GM18858 (cell line): Measurements from ENCODE around the gene LYPD6.

ENCODE experiments used
- ATAC-seq: cut with Tn5 transposase; IDR thresholded peaks from one replicate; pipeline ENCODE4 v1.9.1; 2021; ENCODE audit not compliant: unreplicated experiment

Gene LYPD6

DNA sequence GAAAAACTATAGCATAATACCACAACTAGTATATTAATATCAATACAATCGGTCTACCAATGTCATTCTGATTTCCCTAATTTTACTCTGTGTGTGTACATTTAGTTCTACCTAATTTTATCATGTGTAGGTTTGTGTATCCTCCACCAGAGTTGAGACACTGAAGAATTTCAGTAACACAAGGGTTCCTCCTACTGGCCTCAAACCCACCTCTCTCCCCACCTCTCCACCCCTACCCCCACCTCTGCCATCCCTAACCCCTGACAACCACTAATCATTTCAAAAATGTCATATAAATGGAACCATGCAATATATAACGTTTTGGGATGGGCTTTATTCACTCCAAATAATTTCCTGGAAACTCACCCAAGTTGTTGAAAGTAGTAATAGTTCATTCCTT, 117.9 kb downstream of the LYPD6 start:
- ATAC-seq: no peak

DNA sequence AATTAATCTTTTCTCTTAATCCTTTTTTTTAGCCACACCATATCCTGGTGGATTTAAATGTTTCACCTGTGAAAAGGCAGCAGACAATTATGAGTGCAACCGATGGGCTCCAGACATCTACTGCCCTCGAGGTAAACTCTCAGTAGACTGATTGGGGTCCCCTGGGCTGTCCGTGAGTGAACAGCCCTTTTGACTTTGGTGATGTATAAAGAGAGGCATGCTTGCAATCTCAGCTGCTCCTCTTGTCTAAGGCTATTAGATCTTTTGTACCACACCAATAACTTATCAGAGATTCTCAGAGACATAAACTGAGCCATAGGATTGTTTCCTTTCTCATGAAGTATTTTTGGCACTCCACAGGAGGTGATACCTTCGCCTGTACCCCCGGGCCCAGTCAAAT, 118.6 kb downstream of the LYPD6 start:
- no peak for ATAC-seq

DNA sequence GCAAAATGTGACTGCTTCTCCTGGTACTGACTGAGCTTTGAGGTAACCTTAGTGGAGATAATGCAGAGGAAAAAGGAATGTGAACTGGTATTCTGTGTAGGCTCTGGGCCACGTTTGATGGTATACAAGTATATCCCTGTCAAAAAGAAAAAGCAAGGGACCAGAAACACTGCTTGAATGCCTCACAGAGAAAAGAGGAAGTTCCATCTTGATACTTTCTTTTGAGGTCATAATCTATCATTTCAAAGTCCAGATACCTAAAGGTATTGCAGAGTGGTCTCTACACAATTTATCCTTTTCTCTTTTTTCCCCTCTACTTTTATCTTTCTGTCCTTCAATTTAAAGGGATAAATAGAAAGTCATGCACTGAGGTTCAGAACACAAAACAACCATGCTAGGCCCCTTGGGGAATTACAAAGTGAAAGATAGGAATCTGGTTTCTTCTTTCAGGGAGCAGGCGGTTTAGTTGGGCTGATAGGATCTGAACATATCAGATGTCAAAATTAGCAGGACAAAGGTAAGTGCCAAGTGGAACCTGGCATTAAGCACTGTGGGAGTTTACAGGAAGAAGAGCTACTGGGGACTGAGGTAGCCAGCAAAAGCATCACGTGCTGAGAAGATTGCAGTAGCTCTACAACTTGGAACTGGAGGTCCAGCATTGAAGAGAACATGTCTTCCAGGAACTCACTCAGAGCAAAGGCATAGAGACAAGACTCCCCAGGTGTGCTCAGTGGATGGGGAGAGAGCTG, 121.2 kb downstream of the LYPD6 start:
- no peak for ATAC-seq

DNA sequence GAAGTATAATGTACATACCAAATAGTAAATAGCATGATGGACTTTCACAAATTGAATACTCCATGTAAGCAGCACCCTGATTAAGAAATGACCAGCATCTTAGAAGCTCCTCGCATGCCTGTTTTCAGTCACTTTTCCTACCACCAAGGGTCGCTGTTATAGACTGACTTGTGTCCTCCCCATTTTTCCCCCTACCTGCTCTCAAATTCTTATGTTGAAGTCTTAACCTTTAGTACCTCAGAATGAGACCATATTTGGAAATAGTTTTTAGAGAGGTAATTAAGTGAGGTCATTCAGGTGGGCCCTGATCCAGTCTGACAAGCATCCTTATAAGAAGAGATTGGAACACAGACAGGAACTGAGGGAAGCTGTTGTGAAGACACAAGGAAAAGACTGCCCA, 125.9 kb downstream of the LYPD6 start:
- no peak for ATAC-seq

DNA sequence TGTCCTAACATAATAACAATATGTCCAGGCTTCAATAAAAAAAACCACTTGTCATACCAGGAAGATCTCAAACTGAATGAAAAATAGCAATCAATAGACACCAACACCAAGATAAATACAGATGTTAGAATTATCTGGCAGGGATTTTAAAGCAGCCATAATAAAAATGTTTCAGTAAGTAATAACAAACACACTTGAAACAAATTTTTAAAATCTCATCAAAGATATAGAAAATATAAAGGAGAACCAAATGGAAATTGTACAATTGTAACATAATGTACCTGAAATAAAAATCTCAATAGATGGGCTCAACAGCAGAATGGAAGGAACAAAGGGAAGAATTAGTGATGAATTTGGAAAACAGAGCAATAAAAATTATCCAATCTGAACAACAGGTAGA, 128.1 kb downstream of the LYPD6 start:
- no peak for ATAC-seq

DNA sequence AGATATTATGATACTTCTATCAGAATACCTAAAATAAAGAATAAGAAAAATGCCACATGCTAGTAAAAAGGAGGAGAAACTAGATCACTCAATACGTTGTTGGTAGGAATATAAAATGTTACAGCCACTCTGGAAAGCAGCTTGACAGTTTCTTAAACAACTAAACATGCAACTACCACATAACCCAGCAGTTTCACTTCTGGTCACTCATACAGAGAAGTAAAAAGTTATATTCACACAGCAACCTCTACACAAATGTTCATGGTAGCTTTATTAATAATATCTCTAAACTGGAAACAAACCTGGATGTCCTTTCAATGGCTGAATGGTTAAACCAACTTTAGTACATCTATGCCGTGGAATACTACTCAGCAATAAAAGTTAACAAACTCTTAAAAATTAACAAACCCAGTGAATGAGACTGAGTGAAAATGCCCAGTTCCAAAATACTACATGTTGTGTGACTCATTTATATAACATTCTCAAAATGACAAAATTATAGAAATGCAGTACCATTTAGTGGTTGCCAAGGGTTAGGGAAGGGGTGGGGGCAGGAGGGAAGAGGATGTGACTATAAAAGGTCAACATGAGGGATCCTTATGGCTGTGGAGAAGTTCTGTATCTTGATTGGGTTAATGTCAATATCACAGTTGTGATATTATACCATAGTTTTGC, 133.1 kb downstream of the LYPD6 start:
- peak; percentile 90 for ATAC-seq

DNA sequence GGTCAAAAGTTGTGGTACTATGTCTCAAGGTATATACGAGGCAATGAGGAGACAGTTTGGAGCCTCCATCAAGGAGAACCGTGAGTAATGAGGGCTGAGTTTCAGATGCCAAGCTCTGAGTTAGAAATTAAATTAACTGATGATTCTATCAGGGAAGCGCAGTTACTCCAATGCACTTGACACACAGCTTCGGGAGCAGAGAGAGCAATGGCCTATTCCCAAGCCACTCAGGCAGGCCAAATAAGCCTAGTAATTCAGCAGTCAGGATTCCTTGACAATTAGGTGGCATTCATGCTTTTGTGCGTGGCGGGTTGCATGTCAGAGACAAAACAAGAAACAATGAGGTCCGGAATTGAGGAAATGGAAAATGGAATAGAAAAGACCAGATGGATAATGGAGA, 134.0 kb downstream of the LYPD6 start:
- ATAC-seq: no peak

DNA sequence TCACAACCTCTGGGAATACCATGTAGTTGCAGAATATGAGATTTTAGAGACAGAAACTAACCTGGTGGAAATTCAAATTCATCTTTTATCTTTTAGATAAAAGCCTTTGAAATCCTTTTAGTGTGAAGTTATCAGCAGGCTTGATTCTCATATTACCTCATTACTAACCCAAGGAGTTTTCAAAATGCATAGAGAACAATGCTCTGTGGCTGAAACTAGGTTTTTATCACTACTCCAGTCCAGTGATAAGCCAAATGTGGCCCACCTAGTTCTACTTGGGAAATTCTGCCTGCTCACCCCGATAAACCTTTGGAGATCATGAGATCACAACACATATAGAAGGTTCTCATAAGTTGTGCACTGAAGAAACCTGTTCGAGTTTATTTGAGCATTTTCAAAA, 135.5 kb downstream of the LYPD6 start:
- ATAC-seq: no peak

DNA sequence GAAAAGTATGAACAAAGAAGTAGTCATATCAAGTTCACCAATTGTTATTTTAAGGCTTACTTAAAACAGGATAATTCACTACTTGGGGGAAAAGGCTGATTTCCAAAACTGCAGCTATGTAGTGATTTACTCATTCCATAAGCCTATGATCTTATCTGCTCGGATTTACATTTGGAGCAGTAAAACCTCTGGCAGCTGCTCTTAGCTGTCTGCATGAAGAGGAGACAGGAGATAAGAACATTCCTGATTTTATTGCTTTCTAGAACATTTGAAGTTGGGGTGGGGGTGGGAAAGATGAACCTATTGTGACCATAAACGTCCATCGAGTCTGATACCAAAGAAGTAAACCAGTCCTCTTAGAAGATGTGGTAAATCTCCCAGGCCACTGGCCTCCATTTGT, 136.2 kb downstream of the LYPD6 start:
- no peak for ATAC-seq

DNA sequence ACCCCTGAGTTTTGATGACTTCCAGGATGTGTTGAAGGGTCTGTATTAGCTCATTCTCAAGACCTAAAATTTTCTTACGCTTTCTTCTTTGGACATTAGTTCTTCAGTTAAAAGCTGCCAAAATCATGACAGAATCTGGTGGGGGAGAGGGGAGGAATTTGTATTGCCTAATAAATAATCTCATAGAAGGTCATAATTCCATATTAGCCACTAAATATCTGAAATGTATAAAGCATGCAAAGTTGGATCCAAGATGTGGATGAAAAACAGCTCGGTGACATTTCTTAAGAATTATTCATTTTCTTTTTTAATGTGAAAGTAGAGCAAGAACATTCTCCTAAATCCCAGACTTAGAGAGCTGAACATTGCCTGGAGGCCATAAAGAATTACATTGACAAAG, 137.0 kb downstream of the LYPD6 start:
- ATAC-seq: no peak

DNA sequence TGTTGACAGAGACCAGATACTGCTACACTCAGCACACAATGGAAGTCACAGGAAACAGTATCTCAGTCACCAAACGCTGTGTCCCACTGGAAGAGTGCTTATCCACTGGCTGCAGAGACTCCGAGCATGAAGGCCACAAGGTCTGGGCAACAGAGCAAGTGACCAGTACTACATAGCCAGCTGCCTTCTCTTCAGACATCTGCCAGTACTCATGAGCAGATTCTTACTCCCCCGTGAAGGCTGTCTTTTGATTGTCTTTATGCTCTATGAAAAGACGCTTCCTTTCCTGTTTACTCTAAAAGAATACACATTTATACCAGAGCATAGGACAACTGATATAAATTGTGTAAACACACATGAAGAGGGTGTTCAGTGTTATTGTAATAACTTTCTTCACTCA, 138.2 kb downstream of the LYPD6 start:
- no peak for ATAC-seq

DNA sequence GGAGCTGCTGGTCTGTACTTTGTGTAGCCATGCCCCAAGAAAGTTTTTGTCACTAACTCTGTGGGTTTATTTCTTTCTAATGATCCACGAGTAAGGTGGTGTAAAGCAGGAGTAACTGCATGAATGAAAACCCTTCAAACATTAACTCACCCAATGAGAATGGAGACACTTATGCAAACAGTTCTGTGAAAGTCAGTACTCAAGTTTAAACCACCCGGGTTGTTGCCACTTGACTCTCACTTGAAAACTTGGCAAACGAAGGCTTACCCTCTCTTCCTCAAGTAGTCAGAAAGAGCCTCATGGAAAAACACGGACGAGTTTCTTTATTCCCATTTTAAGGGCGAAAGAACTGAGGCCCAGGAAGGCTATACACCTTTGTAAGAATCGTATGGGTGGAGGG, 139.7 kb downstream of the LYPD6 start:
- ATAC-seq: no peak

DNA sequence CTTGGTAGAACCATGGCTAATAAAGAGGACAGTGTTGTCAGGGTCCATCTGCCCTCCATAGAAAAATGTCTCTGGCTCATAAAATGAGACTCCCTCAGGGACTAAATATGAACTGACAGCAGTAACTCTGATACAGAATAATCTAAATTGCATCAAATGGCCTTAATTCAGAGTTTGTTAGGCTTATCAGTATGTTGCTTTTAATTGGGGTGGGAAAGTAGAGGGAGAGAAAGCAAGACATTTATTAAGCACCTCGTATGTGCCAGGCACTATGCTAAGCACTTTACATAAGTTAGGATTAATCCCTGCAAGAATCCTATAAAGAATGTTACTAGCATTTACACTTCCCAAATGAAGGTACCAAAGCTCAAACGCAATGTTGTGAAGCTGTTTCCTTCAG, 142.0 kb downstream of the LYPD6 start:
- no peak for ATAC-seq

DNA sequence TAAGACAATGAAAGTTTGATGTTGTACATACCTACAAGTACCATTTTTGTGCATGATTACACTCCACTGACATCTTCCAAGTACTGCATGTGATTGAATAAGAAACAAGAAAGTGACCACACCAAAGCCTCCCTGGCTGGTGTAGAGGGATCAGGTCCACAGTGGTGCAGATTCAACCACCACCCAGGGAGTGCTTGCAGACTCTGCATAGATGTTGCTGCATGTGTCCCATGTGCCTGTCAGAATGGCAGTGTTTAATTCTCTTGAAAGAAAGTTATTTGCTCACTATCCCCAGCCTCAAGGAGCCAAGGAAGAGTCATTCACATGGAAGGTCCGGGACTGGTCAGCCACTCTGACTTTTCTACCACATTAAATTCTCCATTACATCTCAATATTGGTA, 142.7 kb downstream of the LYPD6 start:
- no peak for ATAC-seq

DNA sequence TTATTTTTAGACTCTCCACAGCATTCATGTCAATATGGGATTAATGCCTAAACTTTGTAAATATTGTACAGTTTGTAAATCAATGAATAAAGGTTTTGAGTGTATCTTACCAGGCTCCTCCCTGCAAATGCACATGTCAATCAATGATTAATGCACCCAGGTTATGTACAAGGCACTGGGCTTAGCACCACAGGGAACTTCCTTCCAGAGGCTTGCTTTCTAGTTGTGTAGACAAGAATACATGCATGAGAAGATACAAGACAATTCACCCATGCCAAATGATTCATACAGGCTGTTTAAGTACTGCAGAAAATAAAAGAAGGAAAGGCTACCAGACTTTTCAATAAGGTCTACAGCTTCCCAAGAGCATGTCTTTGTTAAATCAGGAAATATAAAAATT, 143.1 kb downstream of the LYPD6 start:
- no peak for ATAC-seq

DNA sequence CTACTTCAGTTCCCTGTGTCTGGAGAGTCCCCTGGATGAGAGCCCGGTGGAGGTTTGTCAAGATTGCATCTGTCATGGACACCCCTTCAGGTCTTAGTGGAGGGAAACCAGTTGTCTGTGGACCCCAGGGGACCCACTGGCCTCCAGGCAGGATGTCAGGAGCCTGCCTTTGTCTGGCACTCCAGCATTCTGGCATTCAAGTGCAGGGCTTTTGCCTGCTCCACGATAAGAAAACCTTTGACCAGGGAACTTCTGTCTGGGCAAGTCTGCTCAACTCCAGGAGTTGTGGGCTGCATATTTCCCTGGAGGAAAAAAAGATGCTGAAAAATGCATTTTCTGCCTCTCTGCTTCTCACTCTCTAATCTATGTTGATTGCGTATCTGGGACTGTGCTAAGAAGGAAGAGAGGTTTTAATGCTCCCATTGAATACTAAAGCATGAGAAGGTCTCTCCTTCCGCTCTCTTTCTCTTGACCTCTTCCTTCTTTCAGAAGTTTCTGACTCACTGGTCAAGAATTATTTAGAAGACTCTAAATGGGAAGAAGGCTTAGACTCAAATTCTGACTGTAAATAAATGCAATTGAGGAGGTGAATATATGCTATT, 152.7 kb downstream of the LYPD6 start:
- no peak for ATAC-seq

DNA sequence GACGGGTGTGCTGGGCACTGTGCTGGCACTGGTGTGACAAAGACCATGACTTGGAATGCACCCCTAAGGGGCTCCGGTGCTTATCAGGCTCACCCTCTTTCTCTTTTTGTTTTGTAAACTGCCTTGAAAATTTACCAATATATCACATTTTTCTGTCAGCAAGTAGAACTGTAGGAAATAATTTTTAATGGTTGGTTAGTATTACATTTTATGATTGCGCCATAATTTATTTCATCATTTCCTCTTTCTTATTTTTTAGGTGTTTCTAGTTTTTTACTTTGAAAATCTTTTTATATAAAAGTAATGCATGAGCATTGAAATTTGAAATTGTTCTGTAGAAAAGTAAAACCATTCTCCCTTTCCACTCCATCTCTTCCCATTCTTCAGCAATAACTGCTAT, 156.3 kb downstream of the LYPD6 start:
- no peak for ATAC-seq

DNA sequence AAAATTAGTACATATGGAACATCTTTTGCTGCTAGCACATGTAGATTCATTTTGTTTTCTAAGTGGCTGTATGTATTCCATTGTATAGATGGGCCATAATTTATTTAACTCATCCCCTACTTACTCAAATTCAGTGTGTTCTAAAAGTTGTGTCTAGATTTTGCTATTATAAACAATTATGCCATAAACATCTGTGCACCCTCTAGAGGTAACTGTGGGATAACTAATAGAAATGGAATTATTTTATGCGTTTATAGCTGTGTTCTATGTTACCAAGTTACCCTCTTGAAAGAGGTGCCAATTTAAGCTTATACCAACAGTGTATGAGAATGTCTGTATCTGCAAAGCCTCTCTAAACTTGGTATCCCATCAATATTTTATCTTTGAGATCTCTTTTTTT, 156.8 kb downstream of the LYPD6 start:
- no peak for ATAC-seq

DNA sequence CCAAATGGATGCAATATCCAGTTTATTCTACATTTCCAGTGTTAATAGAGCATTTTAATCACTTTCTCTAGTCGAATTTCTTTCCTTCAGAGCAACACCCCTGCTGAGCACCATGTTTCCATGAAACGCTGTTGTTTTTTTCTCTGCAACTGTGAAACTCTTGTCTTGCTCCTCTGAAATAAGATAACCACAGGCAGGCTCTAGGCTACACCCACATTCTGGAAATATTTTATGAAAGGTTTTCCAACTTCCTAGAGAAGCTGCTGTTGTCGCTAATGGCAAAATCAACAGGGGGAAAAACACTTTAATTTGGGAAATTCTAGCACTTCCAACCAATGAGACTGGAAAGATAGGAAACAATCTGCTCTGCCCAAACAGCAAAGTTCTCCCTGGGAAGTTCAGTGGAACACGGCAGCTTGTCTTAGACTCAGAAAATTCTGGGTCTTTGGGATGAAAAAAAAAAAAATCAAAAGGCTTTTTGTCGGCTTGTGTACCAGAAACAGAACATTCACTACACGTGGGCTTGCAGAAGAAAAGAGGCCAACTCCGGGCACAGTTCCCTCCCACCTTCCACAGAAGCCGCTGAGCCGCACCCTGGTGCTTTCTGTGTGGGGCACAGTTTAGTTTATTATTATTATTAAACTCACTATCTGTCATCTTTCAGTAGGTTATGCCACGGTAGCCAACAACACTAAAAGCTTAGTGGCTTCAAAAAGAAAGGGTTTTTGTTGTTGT, 158.5 kb downstream of the LYPD6 start:
- ATAC-seq: no peak

DNA sequence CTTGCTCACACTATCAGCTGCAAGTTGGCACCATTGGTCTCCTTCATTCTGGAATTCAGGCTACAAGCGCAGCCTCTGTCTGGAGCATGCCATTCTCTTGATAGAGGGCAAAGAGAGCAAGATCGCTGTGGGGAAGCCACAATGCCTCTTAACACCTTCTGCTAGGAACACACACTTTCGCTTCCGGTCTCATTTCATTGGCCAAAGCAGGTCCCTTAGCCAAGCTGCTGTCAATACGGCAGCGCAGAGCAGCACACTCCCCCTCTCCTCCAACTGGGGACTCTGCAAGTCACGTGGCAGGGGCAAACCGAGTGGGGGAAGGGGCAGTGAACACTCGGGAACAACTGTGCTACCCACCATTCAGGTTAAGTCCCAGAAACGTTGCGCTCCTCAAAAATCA, 159.1 kb downstream of the LYPD6 start:
- ATAC-seq: no peak

DNA sequence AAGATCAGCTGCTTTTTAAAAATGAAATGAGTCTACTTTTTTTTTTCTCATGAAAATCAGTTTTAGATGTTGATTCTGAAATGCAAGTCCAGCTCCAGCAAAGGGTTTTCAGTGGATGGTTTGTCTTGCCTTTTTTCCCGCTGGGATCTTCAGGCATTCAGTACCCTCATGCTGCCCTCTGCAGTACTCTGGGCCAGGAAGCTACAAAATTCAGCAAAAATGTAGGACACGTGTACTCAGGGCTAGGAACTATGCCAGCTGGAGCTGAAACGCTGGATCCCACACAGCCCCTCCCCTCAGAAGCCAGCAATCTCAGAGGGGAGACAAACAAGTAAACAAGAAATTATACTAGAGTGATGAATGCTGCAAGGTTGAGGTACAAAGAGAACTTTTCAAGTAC, 159.9 kb downstream of the LYPD6 start:
- no peak for ATAC-seq

DNA sequence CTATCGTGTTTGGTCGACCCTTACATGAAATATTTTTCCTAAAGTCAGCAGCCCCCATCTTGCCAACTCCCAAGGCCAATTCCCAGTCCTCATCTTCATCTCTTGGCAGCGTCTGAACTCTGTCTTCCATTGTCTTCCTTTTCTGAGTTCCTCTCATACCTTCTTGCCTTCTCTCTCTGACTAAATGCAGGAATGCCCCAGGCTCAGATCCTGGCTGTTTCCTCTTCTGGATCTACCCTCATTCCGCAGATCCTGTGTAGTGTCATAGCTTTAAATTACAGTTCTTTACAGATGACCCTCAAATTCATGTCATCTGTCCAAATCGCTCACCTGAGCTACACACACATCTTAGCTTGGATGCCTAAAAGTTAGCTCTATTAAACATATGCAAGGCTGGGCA, 162.5 kb downstream of the LYPD6 start:
- no peak for ATAC-seq
